ENCODE results near the gene PLPPR1. TPM values are rescaled to one million over a fixed set of nuclear protein-coding genes. Genes with fewer than 3 reads are reported as not detected.

Gene PLPPR1
- total RNA-seq, 2 donors from 2014 or later: not detected

- no peaks in the 10 kb centered on the region for H3K4me1 Mint-ChIP-seq (ENCODE audit: low read depth)
- ATAC-seq (replicated peaks in 1 of 2) (no peak), DNase-seq (no peak)
- no peaks in the 10 kb centered on the region for H3K9me3 Mint-ChIP-seq
- H3K36me3 Mint-ChIP-seq (ENCODE audit: insufficient read depth in 2 of 2): no peaks in the 10 kb centered on the region
- H3K27me3 Mint-ChIP-seq (ENCODE audit: low read depth): peaks cover 13% of the 10 kb centered on the region
- H3K27ac Mint-ChIP-seq: no peak overlapping the region
- no peak overlapping the region for H3K4me3 Mint-ChIP-seq
Observed at GRCh38 chr9:101333926-101334702, 305.6 kb downstream of the PLPPR1 start.

- Mint-ChIP-seq H3K36me3 (ENCODE audit: insufficient read depth in 2 of 2) (no peaks in the 10 kb centered on the region), H3K4me3 (no peak overlapping the region), H3K27me3 (ENCODE audit: low read depth) (peaks cover 22% of the 10 kb centered on the region), H3K4me1 (ENCODE audit: low read depth) (no peaks in the 10 kb centered on the region), H3K27ac (no peak overlapping the region), H3K9me3 (no peaks in the 10 kb centered on the region)
- DNase-seq: no peak
- ATAC-seq (replicated peaks in 1 of 2): no peak
Observed at GRCh38 chr9:101336091-101336490, 307.6 kb downstream of the PLPPR1 start.

GRCh38 chr9:101337237-101337636 lies 308.7 kb downstream of the PLPPR1 start:
- no peak overlapping the region for H3K4me3 Mint-ChIP-seq
- no peak for ATAC-seq (replicated peaks in 1 of 2)
- peaks cover 32% of the 10 kb centered on the region for H3K27me3 Mint-ChIP-seq (ENCODE audit: low read depth)
- no peak for DNase-seq
- H3K9me3 Mint-ChIP-seq: no peaks in the 10 kb centered on the region
- H3K4me1 Mint-ChIP-seq (ENCODE audit: low read depth): no peaks in the 10 kb centered on the region
- no peak overlapping the region for H3K27ac Mint-ChIP-seq
- H3K36me3 Mint-ChIP-seq (ENCODE audit: insufficient read depth in 2 of 2): no peaks in the 10 kb centered on the region

- ATAC-seq (replicated peaks in 1 of 2) (no peak), DNase-seq (no peak)
- Mint-ChIP-seq H3K4me3 (no peak overlapping the region), H3K9me3 (no peaks in the 10 kb centered on the region), H3K27ac (no peak overlapping the region), H3K4me1 (ENCODE audit: low read depth) (no peaks in the 10 kb centered on the region), H3K36me3 (ENCODE audit: insufficient read depth in 2 of 2) (no peaks in the 10 kb centered on the region), H3K27me3 (ENCODE audit: low read depth) (peaks cover 35% of the 10 kb centered on the region)
Observed at GRCh38 chr9:101341958-101342357, 313.4 kb downstream of the PLPPR1 start.

GRCh38 chr9:101342595-101342994 lies 314.1 kb downstream of the PLPPR1 start:
- Mint-ChIP-seq H3K9me3 (no peaks in the 10 kb centered on the region), H3K36me3 (ENCODE audit: insufficient read depth in 2 of 2) (no peaks in the 10 kb centered on the region), H3K27me3 (ENCODE audit: low read depth) (peaks cover 37% of the 10 kb centered on the region), H3K27ac (no peak overlapping the region), H3K4me1 (ENCODE audit: low read depth) (no peaks in the 10 kb centered on the region), H3K4me3 (no peak overlapping the region)
- ATAC-seq (replicated peaks in 1 of 2) (no peak), DNase-seq (no peak)

GRCh38 chr9:101350285-101350684 lies 321.8 kb downstream of the PLPPR1 start:
- no peak for ATAC-seq (replicated peaks in 1 of 2)
- no peaks in the 10 kb centered on the region for H3K36me3 Mint-ChIP-seq (ENCODE audit: insufficient read depth in 2 of 2)

GRCh38 chr9:101352892-101353463 lies 324.5 kb downstream of the PLPPR1 start:
- H3K36me3 Mint-ChIP-seq (ENCODE audit: insufficient read depth in 2 of 2): no peaks in the 10 kb centered on the region
- H3K9me3 Mint-ChIP-seq: peaks cover 0 to 5% of the 10 kb centered on the region in 2 donors
- H3K4me1 Mint-ChIP-seq (ENCODE audit: low read depth): no peaks in the 10 kb centered on the region
- H3K27me3 Mint-ChIP-seq (ENCODE audit: low read depth): peaks cover 25% of the 10 kb centered on the region
- ATAC-seq (replicated peaks in 1 of 2) (no peak), DNase-seq (no peak)
- no peak overlapping the region for H3K4me3 Mint-ChIP-seq
- H3K27ac Mint-ChIP-seq: no peak overlapping the region

More at GRCh38 chr9:101350285-101350684, 321.8 kb downstream of the PLPPR1 start:
- no peaks in the 10 kb centered on the region for H3K4me1 Mint-ChIP-seq (ENCODE audit: low read depth)
- H3K4me3 Mint-ChIP-seq: no peak overlapping the region
- no peak for DNase-seq
- peaks cover 0 to 5% of the 10 kb centered on the region in 2 donors for H3K9me3 Mint-ChIP-seq
- no peak overlapping the region for H3K27ac Mint-ChIP-seq
- peaks cover 33% of the 10 kb centered on the region for H3K27me3 Mint-ChIP-seq (ENCODE audit: low read depth)

GRCh38 chr9:101353683-101354082 lies 325.2 kb downstream of the PLPPR1 start:
- no peak for ATAC-seq (replicated peaks in 1 of 2)
- DNase-seq: no peak
- Mint-ChIP-seq H3K4me1 (ENCODE audit: low read depth) (no peaks in the 10 kb centered on the region), H3K36me3 (ENCODE audit: insufficient read depth in 2 of 2) (no peaks in the 10 kb centered on the region), H3K27me3 (ENCODE audit: low read depth) (peaks cover 21% of the 10 kb centered on the region), H3K27ac (no peak overlapping the region), H3K9me3 (peaks cover 0 to 5% of the 10 kb centered on the region in 2 donors), H3K4me3 (no peak overlapping the region)

- H3K27me3 Mint-ChIP-seq (ENCODE audit: low read depth): peaks cover 16% of the 10 kb centered on the region
- H3K9me3 Mint-ChIP-seq: peaks cover 0 to under 1% of the 10 kb centered on the region in 2 donors
- no peaks in the 10 kb centered on the region for H3K4me1 Mint-ChIP-seq (ENCODE audit: low read depth)
- no peak overlapping the region for H3K4me3 Mint-ChIP-seq
- no peak overlapping the region for H3K27ac Mint-ChIP-seq
- no peaks in the 10 kb centered on the region for H3K36me3 Mint-ChIP-seq (ENCODE audit: insufficient read depth in 2 of 2)
- ATAC-seq (replicated peaks in 1 of 2): no peak
- DNase-seq: no peak
Observed at GRCh38 chr9:101354143-101354764, 325.7 kb downstream of the PLPPR1 start.

GRCh38 chr9:101354765-101355708 lies 326.5 kb downstream of the PLPPR1 start:
- Mint-ChIP-seq H3K4me3 (no peak overlapping the region), H3K27me3 (ENCODE audit: low read depth) (peaks cover 13% of the 10 kb centered on the region), H3K4me1 (ENCODE audit: low read depth) (no peaks in the 10 kb centered on the region), H3K9me3 (no peaks in the 10 kb centered on the region), H3K27ac (no peak overlapping the region), H3K36me3 (ENCODE audit: insufficient read depth in 2 of 2) (no peaks in the 10 kb centered on the region)
- ATAC-seq (replicated peaks in 1 of 2) (no peak), DNase-seq (no peak)

GRCh38 chr9:101356619-101357018 lies 328.1 kb downstream of the PLPPR1 start:
- Mint-ChIP-seq H3K4me3 (no peak overlapping the region), H3K27ac (no peak overlapping the region), H3K36me3 (ENCODE audit: insufficient read depth in 2 of 2) (no peaks in the 10 kb centered on the region), H3K9me3 (no peaks in the 10 kb centered on the region), H3K27me3 (ENCODE audit: low read depth) (peaks cover 13% of the 10 kb centered on the region), H3K4me1 (ENCODE audit: low read depth) (no peaks in the 10 kb centered on the region)
- no peak for DNase-seq
- no peak for ATAC-seq (replicated peaks in 1 of 2)

GRCh38 chr9:101359679-101360078 lies 331.2 kb downstream of the PLPPR1 start:
- Mint-ChIP-seq H3K9me3 (peaks cover 0 to 2% of the 10 kb centered on the region in 2 donors), H3K36me3 (ENCODE audit: insufficient read depth in 2 of 2) (no peaks in the 10 kb centered on the region), H3K27ac (no peak overlapping the region), H3K4me3 (no peak overlapping the region), H3K27me3 (ENCODE audit: low read depth) (no peaks in the 10 kb centered on the region), H3K4me1 (ENCODE audit: low read depth) (no peaks in the 10 kb centered on the region)
- no peak for ATAC-seq (replicated peaks in 1 of 2)
- no peak for DNase-seq

- no peaks in the 10 kb centered on the region for H3K4me1 Mint-ChIP-seq (ENCODE audit: low read depth)
- DNase-seq: no peak
Observed at GRCh38 chr9:101360647-101361046, 332.1 kb downstream of the PLPPR1 start.

More at GRCh38 chr9:101360647-101361046, 332.1 kb downstream of the PLPPR1 start:
- Mint-ChIP-seq H3K4me3 (no peak overlapping the region), H3K27ac (no peak overlapping the region), H3K27me3 (ENCODE audit: low read depth) (no peaks in the 10 kb centered on the region), H3K9me3 (peaks cover 0 to 2% of the 10 kb centered on the region in 2 donors), H3K36me3 (ENCODE audit: insufficient read depth in 2 of 2) (no peaks in the 10 kb centered on the region)
- no peak for ATAC-seq (replicated peaks in 1 of 2)

All from activated T-cell treated with anti-CD3 and anti-CD28 coated beads, Interleukin-2, amount 50 U/mL, for 72 hours (primary cell).